IMR-90 (cell line): ENCODE measurements around the gene WWC2. TPM values are rescaled to one million over a fixed set of nuclear protein-coding genes. Genes with fewer than 3 reads are reported as not detected.

Source experiments
- ATAC-seq: fragments of 200-7000 bp; cut with Tn5 transposase; 2 replicates; pipeline ENCODE4 v1.9.1; 2020; ENCODE audit warnings: low read depth, mild to moderate bottlenecking, moderate library complexity
- BruUV-seq: library from RNA; stranded (reverse); fragments of 400-500 nt; replicated peaks from 2 replicates; lab custom pipeline; 2021; lab: Mats Ljungman, UMichigan
- CTCF ChIA-PET: fragments of 300-600 bp; formaldehyde crosslinking; extraction: SDS; loops from one replicate; lab custom pipeline; 2021; ENCODE audit warnings: antibody characterized with exemption; lab: Yijun Ruan, JAX
- POLR2A ChIA-PET: fragments of 300-600 bp; sonication (Branson Sonifier 250); formaldehyde crosslinking; loops from one replicate; lab custom pipeline; 2022; ENCODE audit warnings: antibody characterized with exemption; ENCODE audit not compliant: unreplicated experiment; lab: Charles Lee
- DNase-seq: peaks from one replicate; pipeline ENCODE4 v3.0.0; 2013
- H2AFZ ChIP-seq: replicated peaks from 2 replicates; pipeline ENCODE3; 2013; ENCODE audit warnings: low read length, mild to moderate bottlenecking; ENCODE audit not compliant: poor library complexity
- H2AK5ac ChIP-seq: 2 replicates; pipeline ENCODE4 v1.6.1; 2013; ENCODE audit warnings: low read depth, low read length, inconsistent platforms
- H2AK9ac ChIP-seq: replicated peaks from 2 replicates; pipeline ENCODE3; 2013; ENCODE audit warnings: mild to moderate bottlenecking, low read depth, low read length, moderate library complexity; ENCODE audit not compliant: poor library complexity
- H2BK120ac ChIP-seq: 2 replicates; pipeline ENCODE4 v1.6.1; 2013; ENCODE audit warnings: low read depth, low read length, inconsistent platforms
- H2BK15ac ChIP-seq: 3 replicates; pipeline ENCODE4 v1.6.1; 2013; ENCODE audit warnings: low read depth, low read length, inconsistent platforms
- H2BK20ac ChIP-seq: 2 replicates; pipeline ENCODE4 v1.6.1; 2013; ENCODE audit warnings: low read depth, mild to moderate bottlenecking, inconsistent platforms, low read length, moderate library complexity
- H2BK5ac ChIP-seq: 2 replicates; pipeline ENCODE4 v1.6.1; 2013; ENCODE audit warnings: mild to moderate bottlenecking, low read depth, low read length, inconsistent platforms; ENCODE audit not compliant: poor library complexity, severe bottlenecking
- H3K14ac ChIP-seq: replicated peaks from 2 replicates; pipeline ENCODE4 v1.6.1; 2013; ENCODE audit warnings: low read depth, low read length, inconsistent platforms
- H3K18ac ChIP-seq: 2 replicates; pipeline ENCODE4 v1.6.1; 2013; ENCODE audit warnings: low read depth, low read length, control low read depth
- H3K23ac ChIP-seq: 2 replicates; pipeline ENCODE4 v1.6.1; 2013; ENCODE audit warnings: low read depth, low read length, inconsistent platforms
- H3K27ac ChIP-seq: 2 replicates; pipeline ENCODE4 v1.5.1; 2013; ENCODE audit warnings: mild to moderate bottlenecking, control low read depth, low read length; ENCODE audit not compliant: insufficient read depth
- H3K27me3 ChIP-seq: 2 replicates; pipeline ENCODE4 v1.6.1; 2013; ENCODE audit warnings: low read length; ENCODE audit not compliant: control insufficient read depth, insufficient read depth
- H3K36me3 ChIP-seq: 2 replicates; pipeline ENCODE4 v1.6.1; 2013; ENCODE audit warnings: low read length, mixed read lengths; ENCODE audit not compliant: control insufficient read depth, insufficient read depth
- H3K4ac ChIP-seq: 2 replicates; pipeline ENCODE4 v1.6.1; 2013; ENCODE audit warnings: low read depth, low read length, inconsistent platforms
- H3K4me1 ChIP-seq: 2 replicates; pipeline ENCODE4 v1.6.1; 2013; ENCODE audit warnings: low read length, mixed read lengths; ENCODE audit not compliant: control insufficient read depth, insufficient read depth
- H3K4me2 ChIP-seq: 2 replicates; pipeline ENCODE4 v1.6.1; 2013; ENCODE audit warnings: low read depth, mild to moderate bottlenecking, control low read depth, low read length, moderate library complexity
- H3K4me3 ChIP-seq: 2 replicates; pipeline ENCODE4 v1.5.1; 2013; ENCODE audit warnings: low read depth, mild to moderate bottlenecking, control low read depth, low read length, moderate library complexity; ENCODE audit not compliant: insufficient read depth
- H3K56ac ChIP-seq: 2 replicates; pipeline ENCODE4 v1.6.1; 2013; ENCODE audit warnings: low read length, inconsistent platforms; ENCODE audit not compliant: insufficient read depth; ENCODE audit errors: extremely low read depth
- H3K79me1 ChIP-seq, 2 experiments: 2 replicates each; pipeline ENCODE4 v1.6.1; 2013; ENCODE audit warnings: low read length in 2 of 2, inconsistent platforms in 1 of 2, low read depth in 1 of 2
- H3K9ac ChIP-seq: 2 replicates; pipeline ENCODE4 v1.6.1; 2013; ENCODE audit warnings: low read depth, low read length, control low read depth
- H3K9me1 ChIP-seq: 2 replicates; pipeline ENCODE4 v1.6.1; 2013; ENCODE audit warnings: low read length, inconsistent platforms; ENCODE audit not compliant: insufficient read depth
- H3K9me3 ChIP-seq: 2 replicates; pipeline ENCODE4 v1.6.1; 2013; ENCODE audit warnings: low read length; ENCODE audit not compliant: control insufficient read depth, insufficient read depth
- H4K20me1 ChIP-seq: 2 replicates; pipeline ENCODE4 v1.6.1; 2013; ENCODE audit warnings: low read length, inconsistent platforms; ENCODE audit not compliant: insufficient read depth
- H4K5ac ChIP-seq: 2 replicates; pipeline ENCODE4 v1.6.1; 2013; ENCODE audit warnings: mild to moderate bottlenecking, low read depth, low read length, control low read depth
- H4K8ac ChIP-seq, 2 experiments: 2 replicates each; pipeline ENCODE4 v1.6.1; 2013; ENCODE audit warnings: low read depth in 2 of 2, low read length in 2 of 2, control low read depth in 1 of 2, inconsistent platforms in 1 of 2
- H4K91ac ChIP-seq: 2 replicates; pipeline ENCODE4 v1.6.1; 2013; ENCODE audit warnings: low read depth, low read length, inconsistent platforms; ENCODE audit not compliant: insufficient read depth
- CEBPB ChIP-seq: IDR thresholded peaks from 2 replicates; pipeline ENCODE4 v1.6.1; 2012; ENCODE audit warnings: low read depth, low read length, improper control_type of control experiment
- RAD21 ChIP-seq: IDR thresholded peaks from 2 replicates; pipeline ENCODE4 v1.6.1; 2012; ENCODE audit warnings: low read length, improper control_type of control experiment
- USF2 ChIP-seq: fragments of 150-350 bp; IDR thresholded peaks from 2 replicates; pipeline ENCODE4 v1.6.1; 2017; ENCODE audit warnings: mild to moderate bottlenecking, antibody characterized with exemption, low read length, low read depth
- WGBS, 2 experiments: methylation state at CpG; one replicate each; pipeline versions ENCODE4 v1.1.5 to v1.1.7; 2013; ENCODE audit warnings: missing lambda C conversion rate in 2 of 2; ENCODE audit not compliant: insufficient read length in 1 of 2; ENCODE audit errors: extremely low coverage in 2 of 2; 5-methylcytosine and 5-hydroxymethylcytosine counted together
- dilution Hi-C: fragments of 300-500 bp; cut with HindIII; formaldehyde crosslinking; loops from one replicate; pipeline ENCODE4 v1.14.3; 2018; ENCODE audit warnings: low sequenced_read_pairs; ENCODE audit not compliant: unreplicated experiment
- in situ Hi-C: fragments of 300-500 bp; cut with MboI; formaldehyde crosslinking; loops from 3 replicates; pipeline ENCODE4 v1.14.3; 2019; ENCODE audit warnings: low sequenced_read_pairs, inconsistent platforms, mixed read lengths
- intact Hi-C: fragments of 100-400 bp; cut with micrococcal nuclease; formaldehyde crosslinking; loops from 2 replicates; pipeline ENCODE4 v1.10.0; 2022
- polyA plus RNA-seq, 3 experiments: library from polyadenylated mRNA; depleted of rRNA; stranded (reverse); fragments of >200 nt; gene quantifications; 2 replicates each; pipeline ENCODE4 v1.2.3, GENCODE V29; 2012; ENCODE audit warnings: low replicate concordance in 1 of 3
- total RNA-seq: library from RNA; depleted of rRNA; stranded (reverse); fragments of >200 nt; gene quantifications from 2 replicates; pipeline ENCODE4 v1.2.3, GENCODE V29; 2012

Gene WWC2
- total and polyA plus RNA-seq, 2 of the 4 experiments (the other 2 are of a cell fraction): 26.6 to 27.4 TPM

GRCh38 chr4:183178201-183178600 is 79.1 kb downstream of the WWC2 start:
- Histone ChIP-seq H2AK5ac (no peak overlapping the region), H3K4me3 (no peak overlapping the region), H3K4me2 (no peak overlapping the region), H4K20me1 (peaks cover 25% of the 10 kb centered on the region), H3K9me3 (no peaks in the 10 kb centered on the region), H3K36me3 (no peaks in the 10 kb centered on the region), H2BK5ac (no peak overlapping the region), H3K23ac (no peak overlapping the region; the same call in 1 of the 2 replicates), H3K79me1 (peaks cover 36 to 74% of the 10 kb centered on the region in 2 experiments), H3K18ac (no peak overlapping the region), H3K14ac (no peak overlapping the region), H3K9ac (no peak overlapping the region), H2BK20ac (no peak overlapping the region), H2AK9ac (no peak overlapping the region), H3K4me1 (peaks cover 18% of the 10 kb centered on the region), H4K5ac (no peak overlapping the region), H3K4ac (no peak overlapping the region), H3K27ac (no peak overlapping the region), H4K91ac (no peak overlapping the region), H3K9me1 (peaks cover 27% of the 10 kb centered on the region), H4K8ac (no peak overlapping the region), H2BK15ac (no peak overlapping the region), H3K27me3 (no peaks in the 10 kb centered on the region), H3K56ac (no peak overlapping the region), H2BK120ac (no peak overlapping the region), H2AFZ (no peak overlapping the region)
- no peak for DNase-seq
- no peak for ATAC-seq
- dilution Hi-C loops (no loop called here), in situ Hi-C loops (no loop called here), intact Hi-C loops (no loop called here)
- POLR2A ChIA-PET: no interaction called here
- TF ChIP-seq USF2 (no peak), CEBPB (no peak), RAD21 (no peak)
- no TSS peak for BruUV-seq
- CTCF ChIA-PET: interaction anchor here (0.7 to 1.4 kb wide), 2 partner anchors 45 to 84 kb away, joined by 3 read pairs; no protein-coding TSS in a partner anchor
- no CpG with 5 or more reads among the region's 3 CpGs for WGBS, 2 experiments
